CD4-positive, alpha-beta T cell (primary cell): Measurements from ENCODE around the gene GADL1. TPM values are rescaled to one million over a fixed set of nuclear protein-coding genes. Genes with fewer than 3 reads are reported as not detected.

ENCODE experiments used
- ATAC-seq: fragments of 200-7000 bp; cut with Tn5 transposase; one replicate; pipeline ENCODE4 v1.10.0; 2022; ENCODE audit warnings: mild to moderate bottlenecking; ENCODE audit not compliant: poor library complexity
- CTCF ChIA-PET: fragments of 350-600 bp; sonication (Branson Sonifier 250); formaldehyde crosslinking; loops from one replicate; lab custom pipeline; 2021; ENCODE audit warnings: antibody characterized with exemption, inconsistent platforms; lab: Charles Lee
- POLR2A ChIA-PET: fragments of 350-600 bp; sonication (Branson Sonifier 250); formaldehyde crosslinking; loops from one replicate; lab custom pipeline; 2021; ENCODE audit warnings: antibody characterized with exemption, inconsistent platforms; lab: Charles Lee
- DNase-seq, 14 experiments: peaks; one replicate each; pipeline ENCODE4 v3.0.0-alpha.2; 2013 to 2020; ENCODE audit warnings: mixed read lengths in 2 of 14
- H3K27ac ChIP-seq, 2 donors: one replicate each; pipeline versions ENCODE4 v1.5.1 to v1.7.0; 2013; ENCODE audit warnings: low read length in 2 of 2, low read depth in 1 of 2, mild to moderate bottlenecking in 1 of 2
- H3K27me3 ChIP-seq, 2 experiments: 1 replicate in 1 of 2; 2 replicates in 1 of 2; pipeline versions ENCODE4 v1.6.1 to v1.7.0; 2013; ENCODE audit warnings: low read length in 2 of 2, control low read depth in 1 of 2, mild to moderate bottlenecking in 1 of 2, moderate library complexity in 1 of 2; ENCODE audit not compliant: insufficient read depth in 2 of 2, control insufficient read depth in 1 of 2
- H3K36me3 ChIP-seq: one replicate; pipeline ENCODE4 v1.6.1; 2013; ENCODE audit warnings: low read length, control low read depth; ENCODE audit not compliant: insufficient read depth
- H3K4me1 ChIP-seq: one replicate; pipeline ENCODE4 v1.6.1; 2013; ENCODE audit warnings: low read length, control low read depth; ENCODE audit not compliant: insufficient read depth
- H3K4me3 ChIP-seq: one replicate; pipeline ENCODE4 v1.5.1; 2013; ENCODE audit warnings: mild to moderate bottlenecking, low read length, moderate library complexity
- H3K9me3 ChIP-seq, 2 experiments: 1 replicate in 1 of 2; 2 replicates in 1 of 2; pipeline versions ENCODE4 v1.6.1 to v1.7.0; 2013; ENCODE audit warnings: low read length in 2 of 2, mild to moderate bottlenecking in 2 of 2, control low read depth in 1 of 2, moderate library complexity in 1 of 2; ENCODE audit not compliant: control insufficient read depth in 1 of 2, insufficient read depth in 1 of 2
- H3K27ac Mint-ChIP-seq: one replicate; pipeline ENCODE4 v1.8.0; 2020; ENCODE audit warnings: mixed read lengths
- H3K27me3 Mint-ChIP-seq: one replicate; pipeline ENCODE4 v1.8.0; 2021; ENCODE audit warnings: mixed read lengths
- H3K36me3 Mint-ChIP-seq: one replicate; pipeline ENCODE4 v1.8.0; 2021; ENCODE audit warnings: low read depth, mixed read lengths
- H3K4me1 Mint-ChIP-seq: one replicate; pipeline ENCODE4 v1.8.0; 2021; ENCODE audit warnings: low read depth, mixed read lengths
- H3K4me3 Mint-ChIP-seq: one replicate; pipeline ENCODE4 v1.8.0; 2020; ENCODE audit warnings: mild to moderate bottlenecking, mixed read lengths
- H3K9me3 Mint-ChIP-seq: one replicate; pipeline ENCODE4 v1.8.0; 2020; ENCODE audit warnings: mixed read lengths
- CTCF ChIP-seq: fragments of 200-600 bp; IDR thresholded peaks from one replicate; pipeline ENCODE4 v1.8.0; 2022; ENCODE audit warnings: antibody characterized with exemption, mild to moderate bottlenecking
- intact Hi-C, 2 experiments: fragments of 100-400 bp; cut with DNase I in 1 of 2; cut with micrococcal nuclease in 1 of 2; formaldehyde crosslinking; loops; one replicate each; pipeline versions ENCODE4 v1.15.1 to v1.9.0; 2023 to 2025; cut with DNase I, micrococcal nuclease
- total RNA-seq, 174 experiments: library from RNA in 2 of 174; stranded (reverse) in 2 of 174; gene quantifications; one replicate each; pipeline ENCODE4 v1.2.3 and lab custom pipeline; 2021 to 2026

Gene GADL1
- total RNA-seq, 2 experiments from 2014 or later, result not detected

- Histone ChIP-seq H3K27ac (no peak overlapping the region), H3K27me3 (no peaks in the 10 kb centered on the region), H3K4me1 (no peaks in the 10 kb centered on the region), H3K4me3 (no peak overlapping the region), H3K9me3 (no peaks in the 10 kb centered on the region), H3K36me3 (no peaks in the 10 kb centered on the region)
- Mint-ChIP-seq H3K27me3 (no peaks in the 10 kb centered on the region), H3K36me3 (no peaks in the 10 kb centered on the region), H3K9me3 (no peaks in the 10 kb centered on the region), H3K4me3 (no peak overlapping the region), H3K27ac (no peak overlapping the region), H3K4me1 (no peaks in the 10 kb centered on the region)
- ChIA-PET CTCF (interaction anchor here (1.0 kb wide), 1 partner anchor 9 kb away, joined by 3 read pairs; no protein-coding TSS in a partner anchor), POLR2A (interaction anchor here (0.6 kb wide), 1 partner anchor 348 kb away, joined by 3 read pairs; no protein-coding TSS in a partner anchor)
- intact Hi-C loops, result no loop called here
- DNase-seq, result no peak
- TF ChIP-seq CTCF, result no peak
- ATAC-seq, result no peak
Observed at GRCh38 chr3:30847592-30847991, 46.9 kb downstream of the GADL1 start.

GRCh38 chr3:30845606-30846005 lies 48.9 kb downstream of the GADL1 start:
- no peak overlapping the region for H3K27ac ChIP-seq
- Mint-ChIP-seq H3K27ac (no peak overlapping the region), H3K27me3 (no peaks in the 10 kb centered on the region), H3K4me1 (no peaks in the 10 kb centered on the region), H3K36me3 (no peaks in the 10 kb centered on the region), H3K9me3 (no peaks in the 10 kb centered on the region), H3K4me3 (no peak overlapping the region)
- no peaks in the 10 kb centered on the region for H3K27me3 ChIP-seq
- no peaks in the 10 kb centered on the region for H3K36me3 ChIP-seq
- no peaks in the 10 kb centered on the region for H3K9me3 ChIP-seq
- H3K4me3 ChIP-seq, result no peak overlapping the region
- ATAC-seq, result no peak
- CTCF ChIA-PET, result interaction anchor here (0.9 to 1.5 kb wide), 2 partner anchors 18 to 29 kb away, joined by 3 read pairs; no protein-coding TSS in a partner anchor
- TF ChIP-seq CTCF, result no peak
- no peak for DNase-seq
- POLR2A ChIA-PET, result interaction anchor here (0.6 kb wide), 1 partner anchor 289 kb away, joined by 3 read pairs; no protein-coding TSS in a partner anchor
- H3K4me1 ChIP-seq, result no peaks in the 10 kb centered on the region
- intact Hi-C loops, result no loop called here

GRCh38 chr3:30843877-30844276 lies 50.6 kb downstream of the GADL1 start:
- no peak for ATAC-seq
- H3K27me3 ChIP-seq, result peaks cover 0 to under 1% of the 10 kb centered on the region in 2 experiments
- POLR2A ChIA-PET, result no interaction called here
- no peaks in the 10 kb centered on the region for H3K36me3 Mint-ChIP-seq
- TF ChIP-seq CTCF, result no peak
- intact Hi-C loops, result no loop called here
- no peaks in the 10 kb centered on the region for H3K9me3 Mint-ChIP-seq
- no peaks in the 10 kb centered on the region for H3K27me3 Mint-ChIP-seq
- no peaks in the 10 kb centered on the region for H3K4me1 ChIP-seq
- H3K27ac ChIP-seq, result no peak overlapping the region
- no peaks in the 10 kb centered on the region for H3K9me3 ChIP-seq
- H3K4me1 Mint-ChIP-seq, result no peaks in the 10 kb centered on the region
- CTCF ChIA-PET, result no interaction called here
- H3K4me3 ChIP-seq, result no peak overlapping the region
- no peak overlapping the region for H3K27ac Mint-ChIP-seq
- no peak for DNase-seq
- H3K4me3 Mint-ChIP-seq, result no peak overlapping the region
- H3K36me3 ChIP-seq, result no peaks in the 10 kb centered on the region
